Caki2 (cell line): ENCODE data around the gene GRIK4. TPM values are rescaled to one million over a fixed set of nuclear protein-coding genes. Genes with fewer than 3 reads are reported as not detected.

ENCODE experiments used
- DNase-seq: peaks from one replicate; pipeline ENCODE4 v3.0.0-alpha.2; 2015; ENCODE audit warnings: low read depth
- in situ Hi-C: cut with HindIII; loops from 2 replicates; pipeline ENCODE4 v1.10.0; 2016; ENCODE audit warnings: low sequenced_read_pairs, low pct_unique_long_range_greater_than_20kb, mixed read lengths
- total RNA-seq: library from RNA; depleted of rRNA; stranded (reverse); fragments of >200 nt; shearing (Covaris generic); gene quantifications from 2 replicates; pipeline ENCODE4 v1.2.3, GENCODE V29; 2014; ENCODE audit warnings: low replicate concordance

Gene GRIK4
- total RNA-seq, 1 experiment from 2014 or later: not detected

- DNase-seq: no peak
- in situ Hi-C loops: no loop called here
These were observed 398.3 kb downstream of the GRIK4 start for GRCh38 chr11:120909676-120910416.

GRCh38 chr11:120911943-120912342, 400.4 kb downstream of the GRIK4 start:
- DNase-seq: no peak
- in situ Hi-C loops: no loop called here

GRCh38 chr11:120912504-120912903, 401.0 kb downstream of the GRIK4 start:
- in situ Hi-C loops: no loop called here
- no peak for DNase-seq

- no peak for DNase-seq
- in situ Hi-C loops: no loop called here
These were observed 401.4 kb downstream of the GRIK4 start for GRCh38 chr11:120912915-120913314.

- in situ Hi-C loops: no loop called here
- no peak for DNase-seq
These were observed 402.5 kb downstream of the GRIK4 start for GRCh38 chr11:120914021-120914420.

- DNase-seq: no peak
- in situ Hi-C loops: no loop called here
These were observed 403.1 kb downstream of the GRIK4 start for GRCh38 chr11:120914601-120915000.

- in situ Hi-C loops: no loop called here
- DNase-seq: no peak
These were observed 406.2 kb downstream of the GRIK4 start for GRCh38 chr11:120917559-120918239.

GRCh38 chr11:120918257-120918656, 406.7 kb downstream of the GRIK4 start:
- in situ Hi-C loops: no loop called here
- no peak for DNase-seq

GRCh38 chr11:120919045-120919444, 407.5 kb downstream of the GRIK4 start:
- in situ Hi-C loops: no loop called here
- DNase-seq: no peak

- in situ Hi-C loops: no loop called here
- no peak for DNase-seq
These were observed 408.0 kb downstream of the GRIK4 start for GRCh38 chr11:120919566-120919965.

- in situ Hi-C loops: no loop called here
- no peak for DNase-seq
These were observed 412.4 kb downstream of the GRIK4 start for GRCh38 chr11:120923866-120924508.

GRCh38 chr11:120925944-120926343, 414.4 kb downstream of the GRIK4 start:
- no peak for DNase-seq
- in situ Hi-C loops: no loop called here

GRCh38 chr11:120928627-120929026, 417.1 kb downstream of the GRIK4 start:
- in situ Hi-C loops: no loop called here
- DNase-seq: no peak

GRCh38 chr11:120929090-120929489, 417.5 kb downstream of the GRIK4 start:
- in situ Hi-C loops: no loop called here
- DNase-seq: no peak

- in situ Hi-C loops: no loop called here
- no peak for DNase-seq
These were observed 418.2 kb downstream of the GRIK4 start for GRCh38 chr11:120929664-120930154.

GRCh38 chr11:120931057-120931779, 419.7 kb downstream of the GRIK4 start:
- no peak for DNase-seq
- in situ Hi-C loops: no loop called here

- no peak for DNase-seq
- in situ Hi-C loops: no loop called here
These were observed 420.9 kb downstream of the GRIK4 start for GRCh38 chr11:120932305-120932915.

GRCh38 chr11:120936356-120936755, 424.8 kb downstream of the GRIK4 start:
- no peak for DNase-seq
- in situ Hi-C loops: no loop called here
